NT2/D1 (cell line): Measurements from ENCODE around the gene MMRN2.

Source experiments
- DNase-seq: peaks from one replicate; pipeline ENCODE4 v3.0.0-alpha.2; 2011; ENCODE audit warnings: low read depth, low spot score
- H3K27me3 ChIP-seq: 2 replicates; pipeline ENCODE4 v1.6.0; 2011; ENCODE audit warnings: mild to moderate bottlenecking; ENCODE audit not compliant: insufficient read length, insufficient read depth
- H3K36me3 ChIP-seq: 2 replicates; pipeline ENCODE4 v1.6.1; 2011; ENCODE audit warnings: mild to moderate bottlenecking, low read length, mixed read lengths; ENCODE audit not compliant: insufficient read depth, insufficient read length
- H3K4me1 ChIP-seq: 2 replicates; pipeline ENCODE4 v1.5.1; 2011; ENCODE audit not compliant: insufficient read depth, insufficient read length
- H3K4me3 ChIP-seq: 2 replicates; pipeline ENCODE4 v1.5.1; 2011; ENCODE audit warnings: low read depth; ENCODE audit not compliant: insufficient read length
- H3K9ac ChIP-seq: 2 replicates; pipeline ENCODE4 v1.6.0; 2011; ENCODE audit warnings: low read depth; ENCODE audit not compliant: insufficient read length
- H3K9me3 ChIP-seq: 2 replicates; pipeline ENCODE4 v1.5.1; 2011; ENCODE audit warnings: mild to moderate bottlenecking, low read length; ENCODE audit not compliant: insufficient read depth
- SUZ12 ChIP-seq: IDR thresholded peaks from 2 replicates; pipeline ENCODE4 v1.6.1; 2011; ENCODE audit not compliant: insufficient read length, insufficient read depth; ENCODE audit errors: extremely low read depth
- YY1 ChIP-seq: IDR thresholded peaks from 2 replicates; pipeline ENCODE4 v1.6.1; 2011; ENCODE audit not compliant: insufficient read length, insufficient read depth
- ZNF274 ChIP-seq: IDR thresholded peaks from 2 replicates; pipeline ENCODE4 v1.6.1; 2011; ENCODE audit warnings: mild to moderate bottlenecking, low read depth, low read length

Gene MMRN2

DNA sequence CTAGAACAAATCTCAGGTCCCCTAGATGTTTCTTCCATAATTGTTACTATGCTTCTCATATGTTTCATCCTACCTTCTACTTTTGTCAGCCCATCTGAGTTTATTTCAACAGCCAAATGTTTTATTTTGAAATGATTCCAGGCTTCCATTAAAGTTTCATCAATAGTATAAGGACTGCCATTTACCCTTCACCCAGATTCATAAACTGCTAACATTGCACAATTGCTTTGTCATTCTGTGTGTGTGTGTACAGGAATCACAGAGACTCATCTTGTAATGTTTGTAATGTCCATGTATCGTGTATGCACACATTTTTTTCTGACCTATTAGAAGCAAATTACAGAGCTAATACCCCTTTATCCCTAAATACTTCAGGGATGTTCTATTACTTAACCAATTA lies 25.5 kb downstream of the MMRN2 start:
- Histone ChIP-seq H3K9ac (no peak overlapping the region), H3K4me1 (no peaks in the 10 kb centered on the region), H3K4me3 (no peak overlapping the region), H3K27me3 (no peaks in the 10 kb centered on the region), H3K9me3 (no peaks in the 10 kb centered on the region), H3K36me3 (peaks cover 23% of the 10 kb centered on the region)
- no peak for TF ChIP-seq YY1
- TF ChIP-seq SUZ12 = no peak
- no peak for TF ChIP-seq ZNF274
- no peak for DNase-seq

DNA sequence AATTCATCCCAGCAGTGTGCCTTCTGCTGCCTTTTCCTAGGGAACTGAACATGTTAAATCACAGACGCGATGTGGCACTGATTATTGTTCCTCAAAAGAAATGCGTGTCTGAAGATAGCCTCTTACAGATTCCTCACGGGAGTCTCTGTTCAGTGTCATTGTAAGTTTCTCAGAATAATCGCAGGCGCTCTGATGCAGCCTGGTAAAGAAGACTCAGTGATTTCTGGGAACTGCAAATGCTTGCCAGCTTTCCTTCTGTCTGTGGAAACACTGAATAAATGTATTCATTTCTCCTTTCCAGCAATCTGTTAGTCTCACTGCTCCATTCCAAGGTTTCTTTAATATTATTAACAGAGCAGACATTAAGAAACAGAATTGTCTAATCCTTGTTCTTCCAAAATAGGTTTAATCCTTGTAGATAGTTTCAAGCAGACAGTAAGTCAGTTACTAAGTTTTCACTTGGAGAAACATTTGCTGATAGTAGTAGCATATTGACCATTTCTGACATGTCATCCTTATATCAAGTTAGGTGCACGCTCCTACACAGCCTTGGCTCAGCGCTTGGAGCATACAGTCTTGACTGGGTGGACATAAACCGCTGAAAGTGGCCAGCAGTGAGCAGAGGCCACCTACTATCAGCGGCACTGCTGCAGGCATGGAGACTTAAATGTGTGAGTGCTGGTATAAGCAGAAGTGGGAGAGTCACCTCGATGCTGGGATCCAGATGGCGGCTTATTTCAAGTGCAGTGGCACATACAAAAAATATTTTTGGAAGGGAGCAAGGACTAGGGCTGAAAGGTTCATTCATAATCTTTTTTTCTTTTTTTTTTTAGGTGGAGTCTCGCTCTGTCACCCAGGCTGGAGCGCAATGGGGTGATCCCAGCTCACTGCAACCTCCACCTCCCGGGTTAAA lies 27.7 kb downstream of the MMRN2 start:
- Histone ChIP-seq H3K36me3 (peaks cover 30% of the 10 kb centered on the region), H3K9ac (no peak overlapping the region), H3K4me3 (no peak overlapping the region), H3K9me3 (no peaks in the 10 kb centered on the region), H3K4me1 (no peaks in the 10 kb centered on the region), H3K27me3 (no peaks in the 10 kb centered on the region)
- TF ChIP-seq SUZ12 (no peak), ZNF274 (no peak), YY1 (no peak)
- no peak for DNase-seq

DNA sequence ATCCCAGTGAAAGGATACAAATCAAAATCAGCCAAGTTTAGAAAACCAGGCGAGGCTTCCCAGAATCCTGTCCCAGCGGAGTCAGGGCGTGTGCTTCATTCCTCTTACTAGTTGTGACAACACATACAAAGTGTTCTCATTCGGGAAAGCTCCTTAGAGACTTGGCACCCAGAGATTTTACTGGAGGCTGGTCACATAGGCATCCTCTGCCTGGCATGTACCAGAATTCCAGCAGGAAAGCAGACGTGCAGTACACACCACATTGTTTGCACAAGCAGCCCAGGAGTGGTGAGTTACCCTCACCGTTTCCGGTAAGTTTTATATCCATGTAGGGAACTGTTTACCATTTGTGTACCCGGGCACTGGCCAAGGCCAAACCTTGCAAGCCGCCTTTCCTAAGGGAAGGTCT lies 34.9 kb downstream of the MMRN2 start:
- Histone ChIP-seq H3K36me3 (peaks cover 58% of the 10 kb centered on the region), H3K4me3 (no peak overlapping the region), H3K9me3 (no peaks in the 10 kb centered on the region), H3K4me1 (no peaks in the 10 kb centered on the region), H3K9ac (no peak overlapping the region), H3K27me3 (no peaks in the 10 kb centered on the region)
- TF ChIP-seq ZNF274 (no peak), YY1 (no peak), SUZ12 (no peak)
- DNase-seq = no peak

DNA sequence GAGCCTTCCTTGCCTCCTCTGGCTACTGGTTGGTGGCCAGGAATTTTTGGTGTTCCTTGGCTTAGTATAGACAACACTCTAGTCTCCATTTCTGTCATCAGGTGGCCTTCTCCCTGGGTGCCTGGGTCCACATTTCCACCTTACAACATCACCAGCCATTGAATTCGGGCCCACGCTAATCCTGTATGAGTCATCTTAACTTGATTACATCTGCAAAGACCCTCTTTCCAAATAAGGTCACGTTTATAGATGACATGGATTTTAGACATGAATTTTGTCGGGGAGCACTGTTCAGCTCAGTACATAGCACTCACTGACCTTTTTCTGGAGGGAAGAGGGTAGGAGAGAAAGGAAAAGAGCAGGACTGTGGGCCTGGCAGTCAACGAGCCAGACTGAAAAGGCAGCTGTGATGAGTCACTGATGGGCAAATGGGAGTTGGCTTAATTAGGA lies 39.4 kb downstream of the MMRN2 start:
- Histone ChIP-seq H3K4me1 (no peaks in the 10 kb centered on the region), H3K9ac (no peak overlapping the region), H3K36me3 (peaks cover 71% of the 10 kb centered on the region), H3K27me3 (no peaks in the 10 kb centered on the region), H3K4me3 (no peak overlapping the region), H3K9me3 (no peaks in the 10 kb centered on the region)
- no peak for DNase-seq
- TF ChIP-seq ZNF274 (no peak), SUZ12 (no peak), YY1 (no peak)

- Histone ChIP-seq H3K36me3 (peaks cover 57% of the 10 kb centered on the region), H3K4me1 (no peaks in the 10 kb centered on the region), H3K4me3 (no peak overlapping the region), H3K27me3 (no peaks in the 10 kb centered on the region), H3K9ac (no peak overlapping the region), H3K9me3 (no peaks in the 10 kb centered on the region)
- TF ChIP-seq YY1 (no peak), SUZ12 (no peak), ZNF274 (no peak)
- DNase-seq = no peak
Measured at GRCh38 chr10:86914734-86915133, 42.7 kb downstream of the MMRN2 start.

DNA sequence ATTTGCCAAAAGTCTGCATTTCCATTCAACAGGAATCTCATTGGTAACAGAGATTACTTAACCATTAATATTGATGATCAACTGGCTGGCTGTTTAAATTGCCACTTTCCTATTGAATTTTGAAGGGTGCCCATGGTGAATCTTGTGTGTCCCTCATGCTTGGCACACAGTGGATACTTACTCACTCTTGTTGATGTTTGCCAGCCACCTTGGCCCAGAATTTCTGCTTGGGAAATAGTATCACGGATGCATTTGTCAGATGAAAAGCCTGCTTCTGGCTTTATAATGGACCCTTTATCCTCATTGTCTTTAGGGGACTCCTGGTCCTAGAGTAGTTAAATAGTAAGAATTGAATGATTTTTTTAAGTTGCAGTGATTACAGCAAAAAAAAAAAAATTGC lies 52.0 kb downstream of the MMRN2 start:
- no peak for DNase-seq
- H3K36me3 ChIP-seq = peaks cover 69% of the 10 kb centered on the region
- no peak overlapping the region for H3K4me3 ChIP-seq
- H3K4me1 ChIP-seq = no peaks in the 10 kb centered on the region
- H3K9me3 ChIP-seq = no peaks in the 10 kb centered on the region
- TF ChIP-seq YY1 (no peak), SUZ12 (no peak), ZNF274 (no peak)
- H3K27me3 ChIP-seq = no peaks in the 10 kb centered on the region
- no peak overlapping the region for H3K9ac ChIP-seq

GRCh38 chr10:86904600-86904999 lies 52.8 kb downstream of the MMRN2 start:
- H3K4me3 ChIP-seq = no peak overlapping the region
- no peak overlapping the region for H3K9ac ChIP-seq
- DNase-seq = no peak
- H3K36me3 ChIP-seq = peaks cover 71% of the 10 kb centered on the region
- H3K4me1 ChIP-seq = no peaks in the 10 kb centered on the region
- H3K9me3 ChIP-seq = no peaks in the 10 kb centered on the region
- TF ChIP-seq ZNF274 (no peak), YY1 (no peak)
- no peaks in the 10 kb centered on the region for H3K27me3 ChIP-seq
